ENCODE measurements around the gene KCNK15. TPM values are rescaled to one million over a fixed set of nuclear protein-coding genes. Genes with fewer than 3 reads are reported as not detected.

Gene KCNK15
- total and polyA plus RNA-seq, 2 donors (not counting 1 experiment from before 2014, with no cell fraction given): 0.17 TPM; not detected in 1

GRCh38 chr20:44715499-44716308 lies 30.0 kb upstream of the KCNK15 start:
- Mint-ChIP-seq H3K27ac (no peak overlapping the region), H3K4me3 (no peak overlapping the region), H3K4me1 (no peaks in the 10 kb centered on the region), H3K9me3 (ENCODE audit: insufficient read depth) (no peaks in the 10 kb centered on the region), H3K27me3 (peaks cover 10% of the 10 kb centered on the region)
- Histone ChIP-seq H2AFZ (ENCODE audit: insufficient read depth, low read depth, low read length, poor library complexity, severe bottlenecking) (no peak overlapping the region), H3K9me3 (ENCODE audit: control extremely low read depth in 1 of 3, control insufficient read depth in 2 of 3, insufficient read depth in 1 of 3, low read length in 2 of 3) (no peaks in the 10 kb centered on the region), H3K9ac (ENCODE audit: low read length) (no peak overlapping the region), H3K27me3 (replicated peaks in 1 of 4; ENCODE audit: control extremely low read depth in 1 of 4, control insufficient read depth in 3 of 4, insufficient read depth in 4 of 4, low read length in 3 of 4) (no peaks in the 10 kb centered on the region), H3K36me3 (replicated peaks in 1 of 2; ENCODE audit: control extremely low read depth in 1 of 2, control insufficient read depth in 1 of 2, extremely low read depth in 1 of 2, insufficient read depth in 2 of 2, low read length in 1 of 2) (no peaks in the 10 kb centered on the region), H3K4me2 (replicated peaks; ENCODE audit: low read depth, low read length, poor library complexity, severe bottlenecking) (no peak overlapping the region), H3K27ac (ENCODE audit: low read length in 2 of 2) (no peak overlapping the region), H4K20me1 (ENCODE audit: control insufficient read depth, insufficient read depth, low read length, poor library complexity, severe bottlenecking) (no peaks in the 10 kb centered on the region), H3K4me3 (ENCODE audit: control extremely low read depth in 1 of 5, extremely low read depth in 1 of 5, insufficient read depth in 1 of 5, low read depth in 2 of 5, low read length in 4 of 5) (no peak overlapping the region), H3K79me2 (ENCODE audit: control insufficient read depth, insufficient read depth, low read length) (no peaks in the 10 kb centered on the region), H3K4me1 (ENCODE audit: control insufficient read depth in 2 of 2, insufficient read depth in 2 of 2, low read length in 2 of 2) (no peaks in the 10 kb centered on the region)
- no peak for DNase-seq
- intact Hi-C loops (cut with micrococcal nuclease): no loop called here
- 90% methylated on average over 3 of the region's 5 CpGs for WGBS (ENCODE audit: insufficient coverage)
- CTCF ChIA-PET: interaction anchor here (1.4 kb wide), 1 partner anchor 32 kb away, joined by 3 read pairs; no protein-coding TSS in a partner anchor
- POLR2A ChIA-PET: no interaction called here
- TF ChIP-seq EZH2 (IDR thresholded peaks at IDR 0.05; ENCODE audit: borderline replicate concordance, insufficient read depth, low read depth, low read length, poor library complexity, severe bottlenecking): no peak
- TF ChIP-seq CTCF (IDR thresholded peaks at IDR 0.05): no peak
- ATAC-seq (ENCODE audit: low read depth): no peak
